ENCODE data around the gene ICA1L. TPM values are rescaled to one million over a fixed set of nuclear protein-coding genes. Genes with fewer than 3 reads are reported as not detected.

Gene ICA1L
- total and polyA plus RNA-seq, 2 experiments from 2014 or later = 8.3 to 17.3 TPM

DNA sequence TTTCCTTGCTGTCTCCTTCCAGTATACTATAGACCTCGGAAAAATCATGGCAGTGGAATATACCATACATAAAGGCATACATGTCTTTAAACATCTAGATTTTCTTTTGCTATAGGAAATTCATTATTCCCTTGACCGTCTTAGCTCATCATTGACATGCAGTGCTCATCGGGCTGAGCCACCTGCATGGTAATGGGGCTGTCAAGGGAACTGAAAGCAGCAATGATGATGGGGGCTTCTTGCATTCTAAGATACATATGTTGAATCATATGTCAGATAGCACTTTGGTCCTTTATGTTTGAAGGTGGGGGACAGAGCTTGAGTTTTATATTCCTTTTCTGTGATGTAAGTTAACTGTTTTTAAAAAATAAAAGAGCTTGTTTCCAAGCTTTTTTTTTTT, 106.6 kb downstream of the ICA1L start:
- H3K4me3 ChIP-seq = no peak overlapping the region
- H3K36me3 ChIP-seq = peaks cover 4% of the 10 kb centered on the region
- no peak for DNase-seq (ENCODE audit: low read depth in 1 of 2, low spot score in 1 of 2)
- H3K4me1 ChIP-seq (ENCODE audit: low read depth) = no peaks in the 10 kb centered on the region
- no peaks in the 10 kb centered on the region for H3K27me3 ChIP-seq
- TF ChIP-seq, protein P1, sequence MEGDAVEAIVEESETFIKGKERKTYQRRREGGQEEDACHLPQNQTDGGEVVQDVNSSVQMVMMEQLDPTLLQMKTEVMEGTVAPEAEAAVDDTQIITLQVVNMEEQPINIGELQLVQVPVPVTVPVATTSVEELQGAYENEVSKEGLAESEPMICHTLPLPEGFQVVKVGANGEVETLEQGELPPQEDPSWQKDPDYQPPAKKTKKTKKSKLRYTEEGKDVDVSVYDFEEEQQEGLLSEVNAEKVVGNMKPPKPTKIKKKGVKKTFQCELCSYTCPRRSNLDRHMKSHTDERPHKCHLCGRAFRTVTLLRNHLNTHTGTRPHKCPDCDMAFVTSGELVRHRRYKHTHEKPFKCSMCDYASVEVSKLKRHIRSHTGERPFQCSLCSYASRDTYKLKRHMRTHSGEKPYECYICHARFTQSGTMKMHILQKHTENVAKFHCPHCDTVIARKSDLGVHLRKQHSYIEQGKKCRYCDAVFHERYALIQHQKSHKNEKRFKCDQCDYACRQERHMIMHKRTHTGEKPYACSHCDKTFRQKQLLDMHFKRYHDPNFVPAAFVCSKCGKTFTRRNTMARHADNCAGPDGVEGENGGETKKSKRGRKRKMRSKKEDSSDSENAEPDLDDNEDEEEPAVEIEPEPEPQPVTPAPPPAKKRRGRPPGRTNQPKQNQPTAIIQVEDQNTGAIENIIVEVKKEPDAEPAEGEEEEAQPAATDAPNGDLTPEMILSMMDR (IDR thresholded peaks at IDR 0.05; ENCODE audit: low read depth, low read length) = no peak
- no peak overlapping the region for H3K27ac ChIP-seq
- no peaks in the 10 kb centered on the region for H3K9me3 ChIP-seq (ENCODE audit: low read depth)

DNA sequence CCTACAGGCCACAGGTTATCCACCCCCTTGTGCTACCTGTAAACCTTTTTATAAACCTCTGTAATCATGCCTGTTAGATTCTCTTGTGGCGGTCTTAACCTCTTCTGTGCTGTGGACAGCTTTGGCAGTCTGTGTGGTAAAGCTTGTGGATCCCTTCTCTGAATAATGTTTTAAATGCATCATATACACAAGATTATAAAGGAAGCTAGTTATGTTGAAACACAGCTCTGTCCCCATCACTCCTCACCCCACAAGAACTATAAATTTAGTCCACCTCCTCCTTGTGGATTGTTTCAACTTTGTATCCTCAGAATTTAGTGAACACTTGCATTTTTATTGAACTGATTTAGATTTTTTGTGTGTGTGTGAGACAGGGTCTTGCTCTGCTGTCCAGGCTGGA, 107.7 kb downstream of the ICA1L start:
- Histone ChIP-seq H3K4me3 (no peak overlapping the region), H3K4me1 (ENCODE audit: low read depth) (no peaks in the 10 kb centered on the region), H3K9me3 (ENCODE audit: low read depth) (no peaks in the 10 kb centered on the region), H3K36me3 (peaks cover 6% of the 10 kb centered on the region), H3K27ac (no peak overlapping the region), H3K27me3 (no peaks in the 10 kb centered on the region)
- DNase-seq (ENCODE audit: low read depth in 1 of 2, low spot score in 1 of 2) = no peak
- TF ChIP-seq, protein P1 (IDR thresholded peaks at IDR 0.05; ENCODE audit: low read depth, low read length) = no peak

DNA sequence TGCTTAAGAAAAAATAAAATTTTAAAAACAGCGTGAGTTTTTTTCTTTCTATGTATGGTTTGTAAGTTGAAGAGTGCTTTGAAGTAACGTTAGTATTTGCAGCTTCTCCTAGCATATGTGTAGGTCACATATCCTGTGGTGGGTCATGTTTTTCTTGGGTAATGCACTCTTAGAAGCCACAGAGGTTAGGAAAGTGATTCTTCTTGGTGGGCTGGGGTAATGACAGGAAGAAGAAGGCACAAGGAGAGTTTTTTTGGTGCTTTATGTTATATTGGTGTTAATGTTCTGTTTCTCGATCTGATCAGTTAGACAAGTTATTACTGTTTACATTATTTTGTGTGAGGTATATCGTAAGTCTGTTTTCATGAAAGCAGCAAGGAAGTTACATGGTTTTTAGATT, 109.0 kb downstream of the ICA1L start:
- TF ChIP-seq, protein P1 (IDR thresholded peaks at IDR 0.05; ENCODE audit: low read depth, low read length) = no peak
- Histone ChIP-seq H3K27me3 (no peaks in the 10 kb centered on the region), H3K9me3 (ENCODE audit: low read depth) (no peaks in the 10 kb centered on the region), H3K27ac (no peak overlapping the region), H3K4me3 (no peak overlapping the region), H3K4me1 (ENCODE audit: low read depth) (no peaks in the 10 kb centered on the region), H3K36me3 (peaks cover 20% of the 10 kb centered on the region)
- DNase-seq (ENCODE audit: low read depth in 1 of 2, low spot score in 1 of 2) = no peak

DNA sequence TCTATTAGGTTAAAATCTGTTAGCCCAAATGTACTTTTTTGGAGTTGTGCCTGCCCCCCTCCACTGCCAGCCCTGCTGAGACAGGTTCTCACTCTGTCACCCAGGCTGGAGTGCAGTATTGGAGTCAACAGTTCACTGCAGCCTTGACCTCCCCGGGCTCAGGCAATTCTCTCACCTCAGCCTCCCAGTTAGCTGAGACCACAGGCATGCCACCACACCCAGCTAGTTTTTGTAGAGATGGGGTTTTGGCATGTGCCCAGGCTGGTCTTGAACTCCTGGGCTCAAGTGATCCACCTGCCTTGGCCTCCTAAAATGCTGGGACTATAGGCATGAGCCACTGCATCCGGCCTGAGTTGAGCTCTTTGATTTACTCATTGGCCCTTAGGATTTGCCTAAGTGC, 110.7 kb downstream of the ICA1L start:
- no peak overlapping the region for H3K4me3 ChIP-seq
- no peak overlapping the region for H3K27ac ChIP-seq
- H3K36me3 ChIP-seq = peaks cover 25% of the 10 kb centered on the region
- DNase-seq (ENCODE audit: low read depth in 1 of 2, low spot score in 1 of 2) = no peak
- H3K27me3 ChIP-seq = no peaks in the 10 kb centered on the region
- TF ChIP-seq, protein P1 (IDR thresholded peaks at IDR 0.05; ENCODE audit: low read depth, low read length) = no peak
- H3K4me1 ChIP-seq (ENCODE audit: low read depth) = no peaks in the 10 kb centered on the region
- H3K9me3 ChIP-seq (ENCODE audit: low read depth) = no peaks in the 10 kb centered on the region

DNA sequence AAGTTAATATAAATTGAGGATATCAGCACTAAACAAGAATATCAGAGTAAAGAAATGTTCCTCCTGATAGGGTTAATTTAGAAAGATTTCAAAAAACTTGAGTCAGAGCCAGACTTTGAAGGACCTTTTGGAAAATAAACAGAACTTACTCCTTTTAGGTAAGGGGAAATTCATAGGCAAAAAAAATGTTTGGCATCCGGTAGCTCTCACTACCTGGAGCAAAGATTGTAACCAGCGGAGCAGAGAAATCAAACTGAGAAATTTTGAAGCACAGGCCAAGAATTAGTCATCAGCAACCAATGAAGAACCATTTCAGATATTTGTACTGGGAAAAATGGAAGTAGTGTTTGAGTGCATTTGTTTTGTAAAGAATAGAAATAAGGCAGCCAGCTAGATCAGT, 113.0 kb downstream of the ICA1L start:
- Histone ChIP-seq H3K36me3 (peaks cover 25% of the 10 kb centered on the region), H3K27me3 (no peaks in the 10 kb centered on the region), H3K27ac (no peak overlapping the region), H3K4me3 (no peak overlapping the region), H3K4me1 (ENCODE audit: low read depth) (no peaks in the 10 kb centered on the region), H3K9me3 (ENCODE audit: low read depth) (no peaks in the 10 kb centered on the region)
- TF ChIP-seq, protein P1 (IDR thresholded peaks at IDR 0.05; ENCODE audit: low read depth, low read length) = no peak
- DNase-seq (ENCODE audit: low read depth in 1 of 2, low spot score in 1 of 2) = no peak

DNA sequence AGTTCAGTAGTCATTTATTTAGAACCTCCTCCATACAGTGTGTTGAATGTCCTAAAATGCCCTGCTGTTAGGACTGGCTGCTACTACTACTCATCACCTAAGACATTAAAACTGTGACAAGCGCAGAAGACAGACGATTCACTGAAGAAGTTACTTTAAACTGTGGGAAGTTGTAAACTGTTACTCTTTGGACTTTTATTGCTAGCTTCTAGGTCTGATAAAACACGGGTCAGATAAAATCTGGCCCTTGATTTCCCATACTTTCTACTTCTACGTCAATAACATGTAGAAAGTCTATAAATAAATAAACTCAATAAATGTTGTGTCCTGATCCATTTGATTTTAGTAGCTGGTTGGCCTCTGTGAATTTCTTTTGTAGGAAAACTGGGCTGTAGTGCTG, 113.4 kb downstream of the ICA1L start:
- Histone ChIP-seq H3K9me3 (ENCODE audit: low read depth) (no peaks in the 10 kb centered on the region), H3K36me3 (peaks cover 25% of the 10 kb centered on the region), H3K27me3 (no peaks in the 10 kb centered on the region), H3K27ac (no peak overlapping the region), H3K4me1 (ENCODE audit: low read depth) (no peaks in the 10 kb centered on the region), H3K4me3 (no peak overlapping the region)
- TF ChIP-seq, protein P1 (IDR thresholded peaks at IDR 0.05; ENCODE audit: low read depth, low read length) = no peak
- DNase-seq (ENCODE audit: low read depth in 1 of 2, low spot score in 1 of 2) = no peak

Measured in cardiac muscle cell (in vitro differentiated cells and primary cell).